Measurements from ENCODE around the gene DENND4B. TPM values are rescaled to one million over a fixed set of nuclear protein-coding genes. Genes with fewer than 3 reads are reported as not detected.
"Not testable (repeated sequence)": the region's sequence is repeated elsewhere in the genome, so short reads cannot be mapped to it uniquely, and the experiment has no call there.

The DENND4B gene
- polyA plus RNA-seq, 1 donor = 44.3 TPM

- peak; percentile 100 for DNase-seq
Observed at GRCh38 chr1:153922972-153923925, 23.3 kb downstream of the DENND4B start, which contains the start of gene GATAD2B. Gene GATAD2B (minus strand): TSS chr1:153922972. CDS start chr1:153828347, 94,625 bp downstream.

GRCh38 chr1:153922076-153922971 is 24.2 kb downstream of the DENND4B start:
- DNase-seq = no peak

DNA sequence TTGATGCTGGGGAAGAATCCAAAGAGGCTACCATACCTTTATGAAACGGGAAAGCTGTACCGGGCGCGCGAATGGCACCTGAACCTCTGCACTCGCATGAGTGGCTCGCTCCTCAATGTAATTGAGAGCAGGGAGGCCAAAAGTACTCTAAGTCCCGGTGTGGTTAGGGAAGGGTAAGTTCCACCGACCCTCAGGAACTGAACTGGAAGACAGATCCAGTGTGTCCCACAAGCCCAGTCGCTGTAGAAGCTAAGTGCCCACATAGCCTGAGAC is 24.8 kb downstream of the DENND4B start:
- no peak for DNase-seq

DNA sequence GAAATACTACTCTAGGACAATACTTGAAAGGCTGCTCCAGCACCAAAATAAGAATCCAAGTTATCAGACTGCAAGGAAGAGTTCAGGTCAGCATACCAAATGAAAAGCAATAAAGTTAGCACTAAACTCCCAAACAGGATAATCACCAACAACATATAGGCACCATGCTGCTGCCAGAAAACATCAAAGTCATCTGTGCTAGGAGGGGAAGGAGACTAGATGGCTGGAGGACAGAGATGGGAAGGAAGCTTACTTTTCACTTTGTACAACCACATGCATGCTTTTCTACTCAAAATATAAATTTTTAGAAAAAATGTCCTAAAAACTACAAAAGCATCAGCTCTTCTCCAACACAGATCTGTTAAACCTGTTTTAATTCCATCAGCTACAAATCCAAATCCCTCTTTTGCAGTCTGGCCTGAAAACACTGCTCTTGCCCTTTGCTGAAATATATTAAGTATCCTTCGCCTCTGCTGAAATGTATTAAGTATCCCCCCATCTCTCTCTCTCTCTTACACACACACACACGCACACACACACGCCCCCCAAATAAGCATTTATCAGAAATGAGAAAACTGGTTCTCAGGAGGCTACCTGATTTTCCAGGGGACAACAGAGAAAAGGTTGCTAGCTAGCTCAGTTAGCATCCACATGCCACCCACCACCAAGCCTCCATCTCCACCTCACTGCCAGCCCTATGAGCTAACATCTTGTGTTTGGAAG is 25.3 kb downstream of the DENND4B start:
- DNase-seq = no peak

DNA sequence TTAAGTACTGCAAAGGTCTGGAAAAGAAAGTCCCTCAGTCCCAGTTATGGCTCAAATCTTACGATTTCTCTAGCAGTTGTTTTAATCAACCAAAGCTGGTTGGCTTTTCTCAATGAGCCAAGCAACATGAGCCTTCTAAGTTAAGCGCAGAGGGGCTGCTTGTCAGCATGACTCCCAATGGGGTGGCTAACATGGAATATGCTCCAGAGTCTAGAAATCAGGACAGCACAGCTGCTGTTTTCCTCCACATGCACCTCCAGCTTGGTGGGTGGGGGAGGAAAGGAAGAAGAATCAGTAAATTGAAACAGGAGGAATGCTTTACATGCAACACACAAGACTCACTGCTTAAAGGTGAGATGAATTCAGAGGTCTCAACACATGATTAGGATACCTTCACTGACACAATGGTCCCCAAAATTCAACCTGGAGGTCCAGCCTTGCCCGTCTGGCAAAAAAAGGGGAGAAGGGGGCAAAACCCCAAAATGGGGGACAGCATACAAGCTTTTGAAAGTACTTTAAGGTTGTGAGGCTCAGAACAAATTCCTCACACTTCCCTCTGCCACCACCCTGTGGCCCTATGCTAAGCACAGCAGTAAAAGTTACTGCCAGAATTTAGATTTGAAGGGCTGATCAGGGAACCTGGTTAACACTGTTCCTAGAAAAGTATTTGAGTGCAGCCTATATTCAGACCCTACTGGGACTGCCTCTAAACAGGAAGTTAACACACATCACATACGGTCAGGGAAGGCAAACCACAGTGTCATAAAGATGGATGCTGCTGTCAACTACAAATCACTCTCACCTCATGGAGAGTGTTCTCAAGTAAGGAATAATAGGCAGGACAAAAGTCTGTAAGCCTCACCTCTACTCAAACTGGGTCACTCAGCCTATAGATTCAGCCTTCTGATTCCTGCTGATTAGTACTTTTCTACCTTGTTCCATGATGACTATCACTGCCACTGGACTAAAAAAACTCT is 26.4 kb downstream of the DENND4B start:
- DNase-seq = no peak

- no peak for DNase-seq
Observed at GRCh38 chr1:153916297-153916696, 30.2 kb downstream of the DENND4B start.

- DNase-seq = no peak
Observed at GRCh38 chr1:153912349-153912748, 34.2 kb downstream of the DENND4B start.

GRCh38 chr1:153910560-153910959 is 36.0 kb downstream of the DENND4B start:
- not testable (repeated sequence) for DNase-seq

DNA sequence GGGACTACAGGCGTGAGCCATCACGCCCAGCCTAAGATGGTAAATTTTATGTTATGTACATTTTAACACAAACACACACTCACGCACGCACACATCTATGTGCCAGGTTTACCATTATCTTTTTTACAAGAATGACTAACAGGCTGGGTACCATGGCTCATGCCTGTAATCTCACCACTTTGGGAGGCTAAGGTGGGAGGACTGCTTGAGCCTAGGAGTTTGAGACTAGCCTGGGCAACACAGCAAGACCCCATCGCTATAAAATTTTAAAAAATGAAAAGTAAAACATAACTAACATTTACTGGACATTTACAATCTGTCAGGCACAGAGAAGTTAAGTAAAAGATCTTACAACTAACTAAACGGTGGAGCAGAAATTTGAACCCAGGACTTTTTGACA is 38.4 kb downstream of the DENND4B start:
- no peak for DNase-seq

DNA sequence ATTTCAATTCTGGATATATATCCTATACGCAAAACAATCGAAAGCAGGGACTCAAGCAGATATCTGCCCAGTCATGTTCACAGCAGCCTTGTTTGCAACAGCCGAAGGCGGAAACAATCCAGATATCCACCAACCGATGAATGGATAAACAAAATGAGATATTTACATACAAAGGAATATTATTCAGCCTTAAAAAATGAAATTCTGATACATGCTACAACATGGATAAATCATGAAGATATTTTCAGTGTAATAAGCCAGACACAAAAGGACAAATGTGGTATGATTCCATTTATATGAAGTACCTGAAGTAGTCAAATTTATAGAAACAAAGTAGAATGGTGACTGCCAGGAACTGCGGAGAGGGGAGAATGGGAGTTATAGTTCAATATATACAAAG is 39.4 kb downstream of the DENND4B start:
- DNase-seq = no peak

DNA sequence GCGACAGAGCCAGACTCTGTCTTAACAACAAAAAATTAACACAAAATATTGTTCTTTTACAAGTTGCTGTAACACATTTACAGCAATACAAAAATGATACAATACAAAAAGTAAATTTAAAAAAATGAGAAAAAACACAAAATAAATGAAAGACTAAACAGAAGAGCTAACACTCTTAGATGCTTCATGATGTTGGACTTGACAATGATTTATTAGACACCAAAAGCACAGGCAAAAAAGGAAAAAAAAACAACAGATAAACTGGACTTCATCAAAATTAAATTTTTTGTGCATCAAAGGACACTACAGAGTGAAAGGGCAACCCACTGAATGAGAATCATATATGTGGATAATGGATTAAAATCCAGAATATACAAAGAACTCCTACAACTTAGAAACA is 40.1 kb downstream of the DENND4B start:
- DNase-seq = no peak

GRCh38 chr1:153905908-153906307 is 40.6 kb downstream of the DENND4B start:
- DNase-seq = not testable (repeated sequence)

DNA sequence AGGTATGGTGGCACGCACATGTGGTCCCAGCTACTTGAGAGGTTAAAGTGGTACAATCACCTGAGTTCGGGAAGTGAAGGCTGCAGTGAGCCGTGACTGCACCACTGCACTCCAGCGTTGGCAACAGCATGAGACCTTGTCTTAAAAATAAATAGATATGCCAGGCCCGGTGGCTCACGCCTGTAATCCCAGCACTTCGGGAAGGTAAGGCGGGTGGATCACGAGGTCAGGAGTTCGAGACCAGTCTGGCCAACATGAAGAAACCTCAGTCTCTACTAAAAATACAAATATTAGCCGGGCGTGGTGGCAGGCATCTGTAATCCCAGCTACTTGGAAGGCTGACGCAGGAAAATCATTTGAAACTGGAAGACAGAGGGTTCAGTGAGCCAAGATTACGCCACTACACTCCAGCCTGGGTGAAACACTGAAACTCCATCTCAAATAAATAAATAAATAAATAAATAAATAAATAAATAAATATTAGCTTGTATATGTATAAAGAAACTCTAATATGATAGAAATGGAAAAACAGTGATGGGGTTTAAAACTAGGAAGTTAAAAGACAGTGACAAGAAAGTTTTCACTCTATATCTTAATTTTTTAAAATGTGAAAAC is 42.6 kb downstream of the DENND4B start:
- no peak for DNase-seq

DNA sequence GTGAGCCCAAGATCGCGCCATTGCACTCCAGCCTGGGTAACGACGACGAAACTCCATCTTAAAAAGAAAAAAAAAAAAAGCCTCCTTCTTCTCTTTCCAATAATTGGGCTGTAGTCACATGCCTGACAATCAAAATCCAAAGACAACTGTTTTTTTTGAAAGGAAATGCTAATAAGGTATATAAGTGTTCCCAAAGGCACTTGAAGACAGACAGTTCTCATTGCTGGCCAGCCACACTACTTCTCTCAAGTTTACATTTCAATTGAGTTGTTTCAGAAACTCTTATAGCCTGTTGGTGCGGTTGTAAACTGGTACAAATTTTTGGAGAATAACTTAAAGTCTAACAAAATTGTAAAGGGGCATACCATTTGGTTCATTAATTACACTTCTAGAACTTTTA is 47.0 kb downstream of the DENND4B start:
- DNase-seq = no peak

GRCh38 chr1:153895866-153896265 is 50.7 kb downstream of the DENND4B start:
- not testable (repeated sequence) for DNase-seq

- not testable (repeated sequence) for DNase-seq
Observed at GRCh38 chr1:153891042-153891441, 55.5 kb downstream of the DENND4B start.

- no peak for DNase-seq
Observed at GRCh38 chr1:153888533-153888932, 58.0 kb downstream of the DENND4B start.

GRCh38 chr1:153886127-153886526 is 60.4 kb downstream of the DENND4B start:
- DNase-seq = no peak

GRCh38 chr1:153883223-153883622 is 63.3 kb downstream of the DENND4B start:
- DNase-seq = no peak

DNA sequence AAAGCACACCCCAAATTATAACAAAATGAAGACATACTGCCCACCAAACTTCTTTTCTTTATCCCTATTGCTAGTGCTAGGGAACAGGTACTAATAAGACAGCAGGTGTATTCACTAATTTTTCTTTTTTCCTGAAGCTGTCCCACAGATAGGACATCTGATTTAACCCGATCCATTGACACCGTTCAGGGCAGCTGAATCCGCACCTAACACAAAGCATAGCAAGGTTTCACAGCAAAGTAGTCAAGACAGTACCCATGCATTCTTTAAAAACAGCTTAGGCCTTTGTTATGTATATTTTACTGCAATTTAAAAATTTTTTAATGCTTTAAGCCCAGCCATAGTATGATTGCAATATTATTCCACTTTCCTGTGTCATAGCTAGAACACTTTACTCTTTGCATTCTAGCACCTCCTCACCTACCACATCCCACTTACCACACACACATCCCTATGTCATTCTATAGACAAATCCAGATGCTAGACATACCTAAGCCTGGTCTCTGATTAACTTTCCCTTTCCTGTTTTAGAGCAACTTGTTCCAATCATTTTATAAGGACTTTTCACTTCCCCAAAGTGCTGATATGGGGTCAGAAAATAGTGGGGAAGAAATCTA is 64.1 kb downstream of the DENND4B start:
- DNase-seq = no peak
